ENCODE results near the gene ARRDC2.
"Not testable (repeated sequence)": the region's sequence is repeated elsewhere in the genome, so short reads cannot be mapped to it uniquely, and the experiment has no call there.

The ARRDC2 gene

GRCh38 chr19:18007917-18008673, at the start of gene ARRDC2:
Gene ARRDC2, plus strand, starts transcription at chr19:18008170. Its CDS starts 141 bp downstream, at chr19:18008311.
- DNase-seq = peak; percentile 91

GRCh38 chr19:17963936-17964691, 43.9 kb upstream of the ARRDC2 start:
- no peak for DNase-seq

- no peak for DNase-seq
Measured at GRCh38 chr19:17965370-17966128, 42.4 kb upstream of the ARRDC2 start.

GRCh38 chr19:17966129-17966483, 41.9 kb upstream of the ARRDC2 start:
- no peak for DNase-seq

GRCh38 chr19:17966550-17967256, 41.3 kb upstream of the ARRDC2 start, which contains the start of gene KCNN1:
Gene KCNN1, plus strand, starts transcription at chr19:17967107. Its CDS starts 6,782 bp downstream, at chr19:17973889.
- no peak for DNase-seq

- no peak for DNase-seq
Measured at GRCh38 chr19:17967257-17968051, 40.5 kb upstream of the ARRDC2 start.

GRCh38 chr19:17968362-17968761, 39.6 kb upstream of the ARRDC2 start:
- DNase-seq = no peak

- DNase-seq = no peak
Measured at GRCh38 chr19:17969096-17969792, 38.7 kb upstream of the ARRDC2 start.

GRCh38 chr19:17972230-17972629, 35.7 kb upstream of the ARRDC2 start:
- no peak for DNase-seq

GRCh38 chr19:17973759-17974158, 34.2 kb upstream of the ARRDC2 start:
- no peak for DNase-seq

GRCh38 chr19:17974551-17974950, 33.4 kb upstream of the ARRDC2 start:
- no peak for DNase-seq

GRCh38 chr19:17975032-17975431, 32.9 kb upstream of the ARRDC2 start:
- DNase-seq = no peak

GRCh38 chr19:17977021-17977420, 30.9 kb upstream of the ARRDC2 start:
- no peak for DNase-seq

- no peak for DNase-seq
Measured at GRCh38 chr19:17977488-17977887, 30.5 kb upstream of the ARRDC2 start.

- no peak for DNase-seq
Measured at GRCh38 chr19:17981611-17982010, 26.4 kb upstream of the ARRDC2 start.

- DNase-seq = no peak
Measured at GRCh38 chr19:17982430-17982829, 25.5 kb upstream of the ARRDC2 start.

GRCh38 chr19:17985037-17985818, 22.7 kb upstream of the ARRDC2 start:
- no peak for DNase-seq

GRCh38 chr19:17986569-17986968, 21.4 kb upstream of the ARRDC2 start:
- DNase-seq = not testable (repeated sequence)

- no peak for DNase-seq
Measured at GRCh38 chr19:17988161-17988560, 19.8 kb upstream of the ARRDC2 start.

- DNase-seq = no peak
Measured at GRCh38 chr19:17989425-17990094, 18.4 kb upstream of the ARRDC2 start.

Measured in CD4-positive, alpha-beta T cell treated with Interleukin-4 for 4 hours (primary cell).